Upper lobe of left lung (tissue), 6 donors: ENCODE data around the gene ZBED4. TPM values are rescaled to one million over a fixed set of nuclear protein-coding genes. Genes with fewer than 3 reads are reported as not detected.

Source experiments
- ATAC-seq, 2 donors: fragments of 200-7000 bp; cut with Tn5 transposase; one replicate each; pipeline ENCODE4 v1.9.1; 2022; ENCODE audit warnings: mild to moderate bottlenecking in 2 of 2, moderate library complexity in 2 of 2; ENCODE audit not compliant: low FRiP score in 2 of 2
- DNase-seq, 2 donors: peaks; one replicate each; pipeline ENCODE4 v3.0.0-alpha.2; 2019 to 2020
- H3K27ac ChIP-seq, 4 donors: fragments of 200-600 bp; sonication (generic); one replicate each; pipeline ENCODE4 v1.5.1; 2016 to 2019
- H3K27me3 ChIP-seq, 4 donors: fragments of 200-600 bp; sonication (generic); one replicate each; pipeline ENCODE4 v1.5.1; 2017 to 2019
- H3K36me3 ChIP-seq, 4 donors: fragments of 200-600 bp; sonication (generic); one replicate each; pipeline ENCODE4 v1.5.1; 2016 to 2019
- H3K4me1 ChIP-seq, 4 donors: fragments of 200-600 bp; sonication (generic); one replicate each; pipeline ENCODE4 v1.5.1; 2018 to 2019
- H3K4me3 ChIP-seq, 4 donors: fragments of 200-600 bp; sonication (generic); one replicate each; pipeline ENCODE4 v1.5.1; 2017 to 2019; ENCODE audit warnings: mild to moderate bottlenecking in 2 of 4, moderate library complexity in 1 of 4
- H3K9me3 ChIP-seq, 4 donors: fragments of 200-600 bp; sonication (generic); one replicate each; pipeline ENCODE4 v1.5.1; 2018 to 2019
- EP300 ChIP-seq, 4 donors: sonication (generic); formaldehyde crosslinking; IDR thresholded peaks; one replicate each; pipeline ENCODE4 v1.5.1; 2017; ENCODE audit warnings: antibody characterized with exemption in 4 of 4, control low read depth in 2 of 4
- POLR2A ChIP-seq, 4 donors: fragments of 450-650 bp; IDR thresholded peaks; one replicate each; pipeline ENCODE4 v1.5.1; 2016 to 2017; ENCODE audit warnings: antibody characterized with exemption in 4 of 4, mild to moderate bottlenecking in 2 of 4
- POLR2AphosphoS5 ChIP-seq, 2 donors: sonication (generic); formaldehyde crosslinking; IDR thresholded peaks; one replicate each; pipeline ENCODE4 v1.5.1; 2017; ENCODE audit warnings: antibody characterized with exemption in 2 of 2
- WGBS, 2 donors: methylation state at CpG; one replicate each; pipeline ENCODE4 v1.1.5; 2017 to 2018; 5-methylcytosine and 5-hydroxymethylcytosine counted together
- total RNA-seq, 6 donors: library from RNA; depleted of rRNA in 4 of 6; stranded (reverse); fragments of >200 nt in 4 of 6; gene quantifications; one replicate each; pipeline versions ENCODE4 v1.1.0 to v1.2.1, GENCODE V29; 2016 to 2021
- TF ChIP-seq, protein P1 (sequence below), 6 experiments: fragments of 450-650 bp in 4 of 6; fragments of 200-600 bp in 2 of 6; sonication (generic) in 2 of 6; IDR thresholded peaks; one replicate each; pipeline ENCODE4 v1.5.1; 2016 to 2019; ENCODE audit warnings: antibody characterized with exemption in 6 of 6
- donor health status: DM: no; HTN: no; CAD: no; lungs with moderate emphysema.
- donor health status: DM: no; HTN: yes; CAD: no; lungs with severe emphysema.

The ZBED4 gene
- total RNA-seq, 6 donors from 2014 or later, result 10.8 to 19.9 (median 15.5) TPM

GRCh38 chr22:49883294-49883640, 29.6 kb downstream of the ZBED4 start:
- TF ChIP-seq EP300 (IDR thresholded peaks at IDR 0.05) (no peak), POLR2A (IDR thresholded peaks at IDR 0.05) (no peak), POLR2AphosphoS5 (IDR thresholded peaks at IDR 0.05) (no peak)
- TF ChIP-seq, protein P1, sequence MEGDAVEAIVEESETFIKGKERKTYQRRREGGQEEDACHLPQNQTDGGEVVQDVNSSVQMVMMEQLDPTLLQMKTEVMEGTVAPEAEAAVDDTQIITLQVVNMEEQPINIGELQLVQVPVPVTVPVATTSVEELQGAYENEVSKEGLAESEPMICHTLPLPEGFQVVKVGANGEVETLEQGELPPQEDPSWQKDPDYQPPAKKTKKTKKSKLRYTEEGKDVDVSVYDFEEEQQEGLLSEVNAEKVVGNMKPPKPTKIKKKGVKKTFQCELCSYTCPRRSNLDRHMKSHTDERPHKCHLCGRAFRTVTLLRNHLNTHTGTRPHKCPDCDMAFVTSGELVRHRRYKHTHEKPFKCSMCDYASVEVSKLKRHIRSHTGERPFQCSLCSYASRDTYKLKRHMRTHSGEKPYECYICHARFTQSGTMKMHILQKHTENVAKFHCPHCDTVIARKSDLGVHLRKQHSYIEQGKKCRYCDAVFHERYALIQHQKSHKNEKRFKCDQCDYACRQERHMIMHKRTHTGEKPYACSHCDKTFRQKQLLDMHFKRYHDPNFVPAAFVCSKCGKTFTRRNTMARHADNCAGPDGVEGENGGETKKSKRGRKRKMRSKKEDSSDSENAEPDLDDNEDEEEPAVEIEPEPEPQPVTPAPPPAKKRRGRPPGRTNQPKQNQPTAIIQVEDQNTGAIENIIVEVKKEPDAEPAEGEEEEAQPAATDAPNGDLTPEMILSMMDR (IDR thresholded peaks at IDR 0.05), result no peak
- Histone ChIP-seq H3K27me3 (no peaks in the 10 kb centered on the region), H3K27ac (no peak overlapping the region), H3K9me3 (no peaks in the 10 kb centered on the region), H3K4me1 (no peaks in the 10 kb centered on the region), H3K36me3 (peaks cover 0 to 47% (median 32%) of the 10 kb centered on the region in 4 donors), H3K4me3 (no peak overlapping the region)
- ATAC-seq (no peak), DNase-seq (no peak)
- 95 to 99% methylated on average over 4 of the region's 4 CpGs for WGBS, 2 donors

- Histone ChIP-seq H3K4me1 (no peaks in the 10 kb centered on the region), H3K27me3 (no peaks in the 10 kb centered on the region), H3K27ac (no peak overlapping the region), H3K36me3 (peaks cover 0 to 55% (median 32%) of the 10 kb centered on the region in 4 donors), H3K9me3 (no peaks in the 10 kb centered on the region), H3K4me3 (no peak overlapping the region)
- no peak for ATAC-seq
- DNase-seq, result no peak
- 95 to 97% methylated on average over 20 of the region's 20 CpGs for WGBS, 2 donors
- no peak for TF ChIP-seq POLR2AphosphoS5 (IDR thresholded peaks at IDR 0.05)
- no peak for TF ChIP-seq EP300 (IDR thresholded peaks at IDR 0.05)
- TF ChIP-seq POLR2A (IDR thresholded peaks at IDR 0.05), result no peak
- TF ChIP-seq, protein P1 (IDR thresholded peaks at IDR 0.05), result no peak
These were observed 30.4 kb downstream of the ZBED4 start for GRCh38 chr22:49884075-49884474.

DNA sequence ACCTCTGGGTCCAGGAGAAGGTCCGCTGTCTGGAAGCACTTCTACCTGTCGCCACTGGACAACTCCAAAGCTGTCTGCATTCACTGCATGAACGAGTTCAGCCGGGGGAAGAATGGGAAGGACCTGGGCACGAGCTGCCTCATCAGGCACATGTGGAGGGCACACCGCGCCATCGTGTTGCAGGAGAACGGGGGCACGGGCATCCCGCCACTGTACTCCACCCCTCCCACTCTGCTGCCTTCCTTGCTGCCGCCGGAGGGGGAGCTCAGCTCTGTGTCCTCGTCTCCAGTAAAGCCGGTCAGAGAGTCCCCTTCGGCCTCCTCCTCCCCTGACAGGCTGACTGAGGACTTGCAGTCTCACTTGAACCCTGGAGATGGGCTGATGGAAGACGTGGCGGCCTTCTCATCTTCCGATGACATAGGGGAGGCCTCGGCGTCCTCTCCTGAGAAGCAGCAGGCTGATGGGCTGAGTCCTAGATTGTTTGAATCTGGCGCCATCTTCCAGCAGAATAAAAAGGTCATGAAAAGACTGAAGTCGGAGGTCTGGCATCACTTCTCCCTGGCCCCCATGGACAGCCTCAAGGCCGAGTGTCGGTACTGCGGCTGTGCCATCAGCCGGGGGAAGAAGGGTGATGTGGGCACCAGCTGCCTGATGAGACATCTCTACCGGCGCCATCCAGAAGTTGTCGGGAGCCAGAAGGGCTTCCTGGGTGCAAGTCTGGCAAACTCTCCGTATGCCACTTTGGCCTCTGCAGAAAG, 31.0 kb downstream of the ZBED4 start:
- Histone ChIP-seq H3K4me3 (no peak overlapping the region), H3K27ac (no peak overlapping the region), H3K4me1 (no peaks in the 10 kb centered on the region), H3K36me3 (peaks cover 0 to 59% (median 32%) of the 10 kb centered on the region in 4 donors), H3K27me3 (no peaks in the 10 kb centered on the region), H3K9me3 (no peaks in the 10 kb centered on the region)
- TF ChIP-seq EP300 (IDR thresholded peaks at IDR 0.05) (no peak), POLR2A (IDR thresholded peaks at IDR 0.05) (no peak), POLR2AphosphoS5 (IDR thresholded peaks at IDR 0.05) (no peak)
- TF ChIP-seq, protein P1 (IDR thresholded peaks at IDR 0.05), result no peak
- no peak for DNase-seq
- 94% methylated on average over 23 to 31 of the region's 31 CpGs for WGBS, 2 donors
- ATAC-seq, result no peak

- DNase-seq, result no peak
- H3K36me3 ChIP-seq, result peaks cover 0 to 59% (median 32%) of the 10 kb centered on the region in 4 donors
These were observed 31.6 kb downstream of the ZBED4 start for GRCh38 chr22:49885281-49885680.

More at GRCh38 chr22:49885281-49885680, 31.6 kb downstream of the ZBED4 start:
- Histone ChIP-seq H3K4me1 (no peaks in the 10 kb centered on the region), H3K27me3 (no peaks in the 10 kb centered on the region), H3K4me3 (no peak overlapping the region), H3K27ac (no peak overlapping the region), H3K9me3 (no peaks in the 10 kb centered on the region)
- TF ChIP-seq EP300 (IDR thresholded peaks at IDR 0.05) (no peak), POLR2A (IDR thresholded peaks at IDR 0.05) (no peak), POLR2AphosphoS5 (IDR thresholded peaks at IDR 0.05) (no peak)
- TF ChIP-seq, protein P1 (IDR thresholded peaks at IDR 0.05), result no peak
- ATAC-seq, result no peak
- WGBS, 2 donors, result 91 to 96% methylated on average over 17 of the region's 17 CpGs
